Activated effector memory CD4-positive, alpha-beta T cell treated with anti-CD3 and anti-CD28 coated beads, Interleukin-2, amount 50 U/mL, for 16 hours (primary cell): Measurements from ENCODE around the gene CARMIL1.

Experiments
- DNase-seq: peaks from one replicate; pipeline ENCODE4 v3.0.0-alpha.2; 2020

Gene CARMIL1

GRCh38 chr6:25450469-25451198 lies 171.5 kb downstream of the CARMIL1 start:
- DNase-seq = no peak

- DNase-seq = no peak
Measured at GRCh38 chr6:25452031-25452430, 172.9 kb downstream of the CARMIL1 start.

- DNase-seq = no peak
Measured at GRCh38 chr6:25453288-25453687, 174.1 kb downstream of the CARMIL1 start.

GRCh38 chr6:25454136-25454535 lies 175.0 kb downstream of the CARMIL1 start:
- no peak for DNase-seq

GRCh38 chr6:25456249-25457040 lies 177.3 kb downstream of the CARMIL1 start:
- no peak for DNase-seq

GRCh38 chr6:25457516-25457915 lies 178.3 kb downstream of the CARMIL1 start:
- no peak for DNase-seq

GRCh38 chr6:25458485-25458884 lies 179.3 kb downstream of the CARMIL1 start:
- no peak for DNase-seq

GRCh38 chr6:25462235-25462897 lies 183.2 kb downstream of the CARMIL1 start:
- no peak for DNase-seq

GRCh38 chr6:25463441-25463840 lies 184.3 kb downstream of the CARMIL1 start:
- DNase-seq = no peak

GRCh38 chr6:25464225-25464624 lies 185.1 kb downstream of the CARMIL1 start:
- DNase-seq = no peak

GRCh38 chr6:25465941-25466340 lies 186.8 kb downstream of the CARMIL1 start:
- DNase-seq = no peak

- DNase-seq = no peak
Measured at GRCh38 chr6:25468881-25469280, 189.7 kb downstream of the CARMIL1 start.

- no peak for DNase-seq
Measured at GRCh38 chr6:25469797-25470388, 190.7 kb downstream of the CARMIL1 start.

GRCh38 chr6:25472306-25472705 lies 193.1 kb downstream of the CARMIL1 start:
- DNase-seq = no peak

GRCh38 chr6:25472906-25473305 lies 193.7 kb downstream of the CARMIL1 start:
- no peak for DNase-seq

GRCh38 chr6:25473447-25473846 lies 194.3 kb downstream of the CARMIL1 start:
- no peak for DNase-seq

GRCh38 chr6:25476126-25476525 lies 197.0 kb downstream of the CARMIL1 start:
- DNase-seq = no peak

GRCh38 chr6:25477006-25477590 lies 197.9 kb downstream of the CARMIL1 start:
- DNase-seq = no peak

GRCh38 chr6:25478973-25479372 lies 199.8 kb downstream of the CARMIL1 start:
- DNase-seq = no peak

GRCh38 chr6:25481267-25481666 lies 202.1 kb downstream of the CARMIL1 start:
- no peak for DNase-seq

- DNase-seq = no peak
Measured at GRCh38 chr6:25482996-25483395, 203.8 kb downstream of the CARMIL1 start.

- no peak for DNase-seq
Measured at GRCh38 chr6:25483943-25484342, 204.8 kb downstream of the CARMIL1 start.

GRCh38 chr6:25484900-25485299 lies 205.7 kb downstream of the CARMIL1 start:
- no peak for DNase-seq
